Adrenal gland (tissue), 12 donors: Measurements from ENCODE around the gene NUDT16. TPM values are rescaled to one million over a fixed set of nuclear protein-coding genes. Genes with fewer than 3 reads are reported as not detected.
A peak's percentile ranks its signal among the peaks of the same experiment; 100 is the strongest.

Experiments
- DNase-seq, 7 donors: peaks; one replicate each; pipeline ENCODE4 v3.0.0-alpha.2; 2019 to 2020
- H3K27ac ChIP-seq, 5 donors: fragments of 200-600 bp; sonication (generic) in 4 of 5; 1 replicate in 3 of 5; 2 replicates in 2 of 5; pipeline versions ENCODE4 v1.5.1 to v1.8.0; 2016 to 2020; ENCODE audit warnings: mild to moderate bottlenecking in 1 of 5
- H3K27me3 ChIP-seq: fragments of 200-600 bp; 2 replicates; pipeline ENCODE4 v1.8.0; 2021
- H3K36me3 ChIP-seq, 2 donors: fragments of 200-600 bp; replicated peaks in 1 of 2; 1 replicate in 1 of 2; 2 replicates in 1 of 2; pipeline versions ENCODE4 v1.5.1 to v1.8.0; 2018 to 2022
- H3K4me1 ChIP-seq, 2 donors: fragments of 200-600 bp; replicated peaks in 1 of 2; 1 replicate in 1 of 2; 2 replicates in 1 of 2; pipeline versions ENCODE4 v1.5.1 to v1.8.0; 2018 to 2021
- H3K4me3 ChIP-seq, 4 donors: fragments of 200-600 bp; sonication (generic) in 3 of 4; one replicate each; pipeline ENCODE4 v1.5.1; 2016 to 2018
- H3K9me3 ChIP-seq, 3 donors: fragments of 200-600 bp; sonication (generic) in 1 of 3; replicated peaks in 1 of 3; 1 replicate in 2 of 3; 2 replicates in 1 of 3; pipeline versions ENCODE4 v1.5.1 to v1.8.0; 2016 to 2021
- POLR2A ChIP-seq, 2 donors: fragments of 450-650 bp; IDR thresholded peaks; one replicate each; pipeline ENCODE4 v1.6.1; 2017; ENCODE audit warnings: antibody characterized with exemption in 2 of 2, mild to moderate bottlenecking in 2 of 2, moderate library complexity in 1 of 2
- WGBS, 4 donors: extraction: QIAGEN DNeasy Blood & Tissue Kit in 2 of 4; methylation state at CpG; one replicate each; pipeline versions ENCODE4 v1.1.5 to v1.1.7; 2013 to 2017; 5-methylcytosine and 5-hydroxymethylcytosine counted together
- intact Hi-C, 2 donors: fragments of 100-400 bp; cut with DNase I; formaldehyde crosslinking; loops; one replicate each; pipeline versions ENCODE4 v1.14.1 to v1.15.0; 2022 to 2023
- polyA plus RNA-seq, 3 donors: library from polyadenylated mRNA; stranded (reverse); fragments of 200-250 nt in 2 of 3; fragments of 350-450 nt in 1 of 3; fragmentation: Illumina TruSeq in 1 of 3; extraction: RNeasy Lipid Tissue Mini Kit (QIAGEN cat#74804) in 1 of 3; gene quantifications; one replicate each; pipeline ENCODE4 v1.2.3, GENCODE V29; 2013 to 2014
- total RNA-seq, 9 donors: library from RNA; depleted of rRNA in 4 of 9; stranded (reverse); fragments of >200 nt in 4 of 9; fragments of 120-200 nt in 1 of 9; fragmentation: NEBNext Ultra II Directional in 1 of 9; extraction: Animal tissue kit (Norgen Biotek cat#: 25700) in 1 of 9; gene quantifications; one replicate each; pipeline versions ENCODE4 v1.1.0 to v1.2.4, GENCODE V29; 2013 to 2023
- TF ChIP-seq, protein P1 (sequence below), 6 experiments: fragments of 450-650 bp in 4 of 6; fragments of 200-600 bp in 2 of 6; sonication (generic) in 1 of 6; IDR thresholded peaks; 1 replicate in 5 of 6; 2 replicates in 1 of 6; pipeline versions ENCODE4 v1.5.1 to v1.8.0; 2016 to 2021; ENCODE audit warnings: antibody characterized with exemption in 6 of 6, mild to moderate bottlenecking in 2 of 6, moderate library complexity in 1 of 6
- donor health status: healthy with polysubstance abuse.
- donor health status: Bipolar disorder and iron deficiency.
- donor health status: DM: yes; HTN: yes; CAD: no.
- donor health status: DM: no; HTN: no; CAD: no.
- donor health status: DM: no; HTN: no; CAD: no.
- donor health status: DM: yes; HTN: yes; CAD: no.

NUDT16 gene
- total and polyA plus RNA-seq, 12 donors: 13.6 to 42.2 (median 22.4) TPM

DNA sequence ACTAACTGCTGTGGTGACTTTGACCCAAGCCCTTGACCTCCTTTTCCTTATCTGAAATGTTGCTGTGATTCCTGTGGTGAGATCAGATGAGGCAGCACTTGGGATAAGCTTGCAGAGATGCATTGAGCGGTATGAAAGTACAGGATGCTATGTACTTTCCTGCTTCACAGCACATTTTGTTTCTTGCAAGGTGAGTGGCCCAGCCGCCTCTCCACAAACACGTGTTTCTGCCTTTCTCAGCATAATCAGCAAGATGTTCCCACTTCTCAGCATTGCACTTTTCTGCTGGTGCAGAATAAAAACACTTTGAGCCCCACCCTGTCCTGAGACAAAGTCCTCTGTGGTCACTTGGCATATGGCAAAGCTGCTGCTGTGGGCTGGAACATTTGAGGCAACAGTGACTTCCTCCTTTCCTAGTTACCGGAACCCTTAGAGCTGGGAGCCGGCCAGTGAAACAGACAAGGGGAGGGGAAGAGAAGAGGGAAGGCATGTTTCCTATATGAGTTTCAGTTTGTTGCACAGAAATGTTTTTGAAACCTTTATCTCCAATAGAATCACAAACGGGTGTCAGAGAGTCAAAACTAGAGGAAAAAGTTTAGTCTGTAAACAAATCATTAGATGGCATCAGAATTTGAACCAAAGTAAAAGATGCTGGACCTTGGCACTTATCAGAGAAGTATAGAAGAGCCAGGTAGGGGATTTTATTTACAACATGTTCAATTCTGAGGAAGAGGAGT lies 5.0 kb downstream of the NUDT16 start:
- H3K27me3 ChIP-seq: no peaks in the 10 kb centered on the region
- H3K4me3 ChIP-seq: no peak overlapping the region
- no peaks in the 10 kb centered on the region for H3K9me3 ChIP-seq
- intact Hi-C loops: no loop called here
- TF ChIP-seq POLR2A (IDR thresholded peaks at IDR 0.05): no peak
- TF ChIP-seq, protein P1, sequence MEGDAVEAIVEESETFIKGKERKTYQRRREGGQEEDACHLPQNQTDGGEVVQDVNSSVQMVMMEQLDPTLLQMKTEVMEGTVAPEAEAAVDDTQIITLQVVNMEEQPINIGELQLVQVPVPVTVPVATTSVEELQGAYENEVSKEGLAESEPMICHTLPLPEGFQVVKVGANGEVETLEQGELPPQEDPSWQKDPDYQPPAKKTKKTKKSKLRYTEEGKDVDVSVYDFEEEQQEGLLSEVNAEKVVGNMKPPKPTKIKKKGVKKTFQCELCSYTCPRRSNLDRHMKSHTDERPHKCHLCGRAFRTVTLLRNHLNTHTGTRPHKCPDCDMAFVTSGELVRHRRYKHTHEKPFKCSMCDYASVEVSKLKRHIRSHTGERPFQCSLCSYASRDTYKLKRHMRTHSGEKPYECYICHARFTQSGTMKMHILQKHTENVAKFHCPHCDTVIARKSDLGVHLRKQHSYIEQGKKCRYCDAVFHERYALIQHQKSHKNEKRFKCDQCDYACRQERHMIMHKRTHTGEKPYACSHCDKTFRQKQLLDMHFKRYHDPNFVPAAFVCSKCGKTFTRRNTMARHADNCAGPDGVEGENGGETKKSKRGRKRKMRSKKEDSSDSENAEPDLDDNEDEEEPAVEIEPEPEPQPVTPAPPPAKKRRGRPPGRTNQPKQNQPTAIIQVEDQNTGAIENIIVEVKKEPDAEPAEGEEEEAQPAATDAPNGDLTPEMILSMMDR (IDR thresholded peaks at IDR 0.05): no peak
- H3K4me1 ChIP-seq: peaks cover 16 to 31% of the 10 kb centered on the region in 2 donors
- H3K27ac ChIP-seq: peak overlapping the region in 2 of 5 donors; percentile 44 to 70
- peaks cover 0 to 5% of the 10 kb centered on the region in 2 donors for H3K36me3 ChIP-seq
- DNase-seq: peak; percentile 42 to 80 (median 65)
- WGBS, 4 donors: 46 to 58% (median 48%) methylated on average over 6 of the region's 6 CpGs

DNA sequence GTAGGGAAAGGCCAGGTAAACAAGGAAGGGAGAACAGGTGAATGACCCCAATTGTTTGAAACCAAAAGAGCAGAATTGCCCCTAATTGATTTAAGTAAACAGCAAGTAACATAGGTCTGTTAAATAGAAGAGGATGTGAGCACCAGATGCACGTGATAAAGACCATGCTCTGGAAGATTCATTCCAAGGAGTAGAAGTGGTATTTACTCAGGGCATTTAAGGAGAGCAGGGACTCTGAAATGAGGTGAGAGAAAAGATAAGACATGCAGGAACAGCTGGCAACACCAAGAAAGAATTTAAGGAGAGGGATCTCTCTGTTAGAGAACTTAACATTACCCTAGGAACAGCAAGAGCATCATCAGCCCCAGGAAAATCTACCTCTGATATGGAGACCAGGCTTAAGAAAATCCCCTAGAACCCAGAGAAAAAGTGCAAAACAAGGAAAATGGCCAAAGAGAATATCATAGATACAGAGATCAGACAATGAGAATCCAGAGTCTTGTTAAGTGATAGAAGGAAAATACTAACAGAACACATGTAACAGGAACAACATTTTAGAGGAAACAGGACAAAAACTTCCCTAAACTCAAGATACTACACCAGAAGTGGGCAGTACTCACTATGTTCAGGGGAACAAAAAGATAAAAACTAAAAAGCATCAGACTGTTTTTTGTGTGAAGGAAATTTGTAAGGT lies 6.4 kb downstream of the NUDT16 start:
- DNase-seq: no peak
- Histone ChIP-seq H3K27me3 (no peaks in the 10 kb centered on the region), H3K4me3 (no peak overlapping the region), H3K36me3 (peaks cover 0 to 5% of the 10 kb centered on the region in 2 donors), H3K4me1 (peaks cover 10 to 21% of the 10 kb centered on the region in 2 donors), H3K9me3 (no peaks in the 10 kb centered on the region), H3K27ac (peak overlapping the region in 2 of 5 donors; percentile 44 to 70)
- TF ChIP-seq POLR2A (IDR thresholded peaks at IDR 0.05): no peak
- TF ChIP-seq, protein P1 (IDR thresholded peaks at IDR 0.05): no peak
- intact Hi-C loops: no loop called here
- 59 to 73% (median 67%) methylated on average over 1 of the region's 1 CpG for whole genome bisulfite sequencing, 4 donors

DNA sequence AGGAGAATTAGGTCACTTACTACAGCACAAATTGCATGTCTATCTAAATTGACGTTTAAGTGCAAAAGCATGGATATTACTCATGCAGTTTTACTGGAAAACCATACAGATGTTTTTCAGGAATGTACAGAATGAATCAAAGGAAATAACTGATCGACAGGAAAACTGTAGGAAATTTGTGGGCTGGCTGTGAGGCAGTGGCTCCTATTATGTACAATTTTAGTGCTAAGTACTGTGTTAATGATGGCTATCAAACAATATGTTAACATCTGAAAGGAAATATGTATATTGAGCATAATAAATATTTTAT lies 6.9 kb downstream of the NUDT16 start:
- Histone ChIP-seq H3K27me3 (no peaks in the 10 kb centered on the region), H3K9me3 (no peaks in the 10 kb centered on the region), H3K4me3 (no peak overlapping the region), H3K4me1 (peaks cover 10 to 16% of the 10 kb centered on the region in 2 donors), H3K36me3 (peaks cover 0 to 5% of the 10 kb centered on the region in 2 donors), H3K27ac (no peak overlapping the region)
- WGBS, 4 donors: 40 to 56% (median 51%) methylated on average over 2 of the region's 2 CpGs
- TF ChIP-seq POLR2A (IDR thresholded peaks at IDR 0.05): no peak
- TF ChIP-seq, protein P1 (IDR thresholded peaks at IDR 0.05): no peak
- DNase-seq: no peak
- intact Hi-C loops: no loop called here

DNA sequence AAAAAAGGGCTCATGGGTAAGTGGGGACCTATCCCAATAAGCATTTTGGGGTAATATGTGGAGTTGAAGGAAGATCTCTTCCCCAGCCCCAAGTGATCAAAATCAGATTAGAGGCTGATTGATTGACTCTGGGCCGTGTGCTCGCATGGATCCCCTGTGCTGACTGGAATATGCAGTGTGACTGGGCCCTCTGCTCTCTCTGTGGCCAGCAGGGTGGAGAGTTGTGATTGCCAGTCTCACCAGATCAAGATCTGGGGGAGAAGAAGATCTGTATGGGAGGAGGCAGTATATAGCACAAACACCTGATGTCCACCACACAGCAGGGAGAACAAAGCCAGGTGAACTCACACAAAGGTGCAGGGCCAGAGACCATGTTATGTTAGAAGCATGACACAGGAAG lies 8.8 kb downstream of the NUDT16 start:
- H3K36me3 ChIP-seq: no peaks in the 10 kb centered on the region
- H3K27me3 ChIP-seq: no peaks in the 10 kb centered on the region
- 72 to 87% (median 82%) methylated on average over 2 of the region's 2 CpGs for WGBS, 4 donors
- no peak overlapping the region for H3K4me3 ChIP-seq
- no peaks in the 10 kb centered on the region for H3K9me3 ChIP-seq
- intact Hi-C loops: no loop called here
- TF ChIP-seq, protein P1 (IDR thresholded peaks at IDR 0.05): no peak
- no peak for TF ChIP-seq POLR2A (IDR thresholded peaks at IDR 0.05)
- no peak overlapping the region for H3K27ac ChIP-seq
- H3K4me1 ChIP-seq: peaks cover 10 to 11% of the 10 kb centered on the region in 2 donors
- DNase-seq: no peak
